ENCODE measurements around the gene GNB1. TPM values are rescaled to one million over a fixed set of nuclear protein-coding genes. Genes with fewer than 3 reads are reported as not detected.

Gene GNB1
- total and polyA plus RNA-seq, 4 donors, result 114 to 338 (median 191) TPM

GRCh38 chr1:1928231-1929101 lies 37.6 kb upstream of the GNB1 start:
- Histone ChIP-seq H3K4me3 (no peak overlapping the region), H3K4me1 (ENCODE audit: control insufficient read depth in 5 of 5, insufficient read depth in 5 of 5, low read length in 5 of 5) (peaks cover 0 to 3% (median 0%) of the 10 kb centered on the region in 5 donors), H3K9ac (ENCODE audit: insufficient read depth in 1 of 2, low read length in 2 of 2) (no peak overlapping the region), H3K27ac (ENCODE audit: low read depth in 1 of 2, low read length in 1 of 2) (no peak overlapping the region), H3K9me3 (ENCODE audit: control insufficient read depth in 4 of 4, insufficient read depth in 3 of 4, low read length in 3 of 4) (no peaks in the 10 kb centered on the region), H3K36me3 (ENCODE audit: control insufficient read depth in 4 of 4, insufficient read depth in 4 of 4, low read length in 4 of 4) (no peaks in the 10 kb centered on the region), H3K27me3 (ENCODE audit: control insufficient read depth in 3 of 3, insufficient read depth in 3 of 3, low read length in 2 of 3) (peaks cover 0 to 4% (median 0%) of the 10 kb centered on the region in 3 donors)
- WGBS, 2 donors, result 62 to 77% methylated on average over 32 to 33 of the region's 34 CpGs
- DNase-seq (no peak), ATAC-seq (ENCODE audit: insufficient read depth, low FRiP score) (no peak)
- TF ChIP-seq CTCF (IDR thresholded peaks at IDR 0.05; ENCODE audit: control extremely low read depth, extremely low read depth), result no peak

- ATAC-seq (ENCODE audit: insufficient read depth, low FRiP score), result no peak
These were observed 36.9 kb upstream of the GNB1 start for GRCh38 chr1:1927751-1928150.

GRCh38 chr1:1926886-1927660 lies 36.2 kb upstream of the GNB1 start:
- Histone ChIP-seq H3K36me3 (ENCODE audit: control insufficient read depth in 4 of 4, insufficient read depth in 4 of 4, low read length in 4 of 4) (no peaks in the 10 kb centered on the region), H3K9ac (ENCODE audit: insufficient read depth in 1 of 2, low read length in 2 of 2) (no peak overlapping the region), H3K27ac (ENCODE audit: low read depth in 1 of 2, low read length in 1 of 2) (no peak overlapping the region), H3K27me3 (ENCODE audit: control insufficient read depth in 3 of 3, insufficient read depth in 3 of 3, low read length in 2 of 3) (peaks cover 0 to 4% (median 0%) of the 10 kb centered on the region in 3 donors), H3K4me3 (no peak overlapping the region), H3K9me3 (ENCODE audit: control insufficient read depth in 4 of 4, insufficient read depth in 3 of 4, low read length in 3 of 4) (no peaks in the 10 kb centered on the region), H3K4me1 (ENCODE audit: control insufficient read depth in 5 of 5, insufficient read depth in 5 of 5, low read length in 5 of 5) (peaks cover 0 to 3% (median 0%) of the 10 kb centered on the region in 5 donors)
- no peak for TF ChIP-seq CTCF (IDR thresholded peaks at IDR 0.05; ENCODE audit: control extremely low read depth, extremely low read depth)
- no peak for ATAC-seq (ENCODE audit: insufficient read depth, low FRiP score)
- DNase-seq, result peak in 1 of 3 donors; percentile 7
- 81 to 83% methylated on average over 20 to 21 of the region's 21 CpGs for WGBS, 2 donors

More at GRCh38 chr1:1927751-1928150, 36.9 kb upstream of the GNB1 start:
- Histone ChIP-seq H3K9me3 (ENCODE audit: control insufficient read depth in 4 of 4, insufficient read depth in 3 of 4, low read length in 3 of 4) (no peaks in the 10 kb centered on the region), H3K4me1 (ENCODE audit: control insufficient read depth in 5 of 5, insufficient read depth in 5 of 5, low read length in 5 of 5) (peaks cover 0 to 3% (median 0%) of the 10 kb centered on the region in 5 donors), H3K27me3 (ENCODE audit: control insufficient read depth in 3 of 3, insufficient read depth in 3 of 3, low read length in 2 of 3) (peaks cover 0 to 4% (median 0%) of the 10 kb centered on the region in 3 donors), H3K4me3 (no peak overlapping the region), H3K36me3 (ENCODE audit: control insufficient read depth in 4 of 4, insufficient read depth in 4 of 4, low read length in 4 of 4) (no peaks in the 10 kb centered on the region), H3K9ac (ENCODE audit: insufficient read depth in 1 of 2, low read length in 2 of 2) (no peak overlapping the region), H3K27ac (ENCODE audit: low read depth in 1 of 2, low read length in 1 of 2) (peak overlapping the region in 1 of 2 donors; percentile 30)
- WGBS, 2 donors, result 73 to 88% methylated on average over 25 of the region's 25 CpGs
- DNase-seq, result no peak
- TF ChIP-seq CTCF (IDR thresholded peaks at IDR 0.05; ENCODE audit: control extremely low read depth, extremely low read depth), result no peak

Measured in lung (tissue), 12 donors.